HepG2 (cell line): Measurements from ENCODE around the gene CYB5D1. TPM values are rescaled to one million over a fixed set of nuclear protein-coding genes. Genes with fewer than 3 reads are reported as not detected.

ENCODE experiments used
- BORCS8-MEF2B ChIP-seq: sonication (generic); formaldehyde crosslinking; IDR thresholded peaks from 2 replicates; pipeline ENCODE4 v1.8.0; 2022; ENCODE audit warnings: mild to moderate bottlenecking, missing genetic modification reagents
- BRD4 ChIP-seq: sonication (generic); formaldehyde crosslinking; IDR thresholded peaks from 2 replicates; pipeline ENCODE4 v1.4.0; 2020; ENCODE audit warnings: missing genetic modification reagents
- DR1 ChIP-seq: sonication (generic); formaldehyde crosslinking; IDR thresholded peaks from 2 replicates; pipeline ENCODE4 v1.8.0; 2021; ENCODE audit warnings: mild to moderate bottlenecking, missing genetic modification reagents, inconsistent platforms
- EZH2 ChIP-seq: conservative IDR thresholded peaks from 2 replicates; pipeline ENCODE4 v1.6.1; 2012; ENCODE audit warnings: mild to moderate bottlenecking, low read depth, low read length, moderate library complexity
- FOSL1 ChIP-seq: sonication (generic); formaldehyde crosslinking; IDR thresholded peaks from 2 replicates; pipeline ENCODE4 v1.9.0; 2021; ENCODE audit warnings: missing genetic modification reagents, borderline replicate concordance
- GTF3A ChIP-seq: sonication (generic); formaldehyde crosslinking; conservative IDR thresholded peaks from 2 replicates; pipeline ENCODE4 v1.4.0; 2020; ENCODE audit warnings: mild to moderate bottlenecking, missing genetic modification reagents
- HDAC2 ChIP-seq: sonication (generic); formaldehyde crosslinking; IDR thresholded peaks from 2 replicates; pipeline ENCODE4 v1.4.0; 2020; ENCODE audit warnings: missing genetic modification reagents
- ISX ChIP-seq: sonication (generic); formaldehyde crosslinking; conservative IDR thresholded peaks from 2 replicates; pipeline ENCODE4 v1.5.0; 2020; ENCODE audit warnings: missing genetic modification reagents
- MZF1 ChIP-seq: sonication (generic); formaldehyde crosslinking; IDR thresholded peaks from 2 replicates; pipeline ENCODE4 v1.8.1; 2023; ENCODE audit warnings: mild to moderate bottlenecking, missing genetic modification reagents, borderline replicate concordance
- PAWR ChIP-seq: sonication (generic); formaldehyde crosslinking; IDR thresholded peaks from 2 replicates; pipeline ENCODE4 v1.4.0; 2020; ENCODE audit warnings: missing genetic modification reagents, mild to moderate bottlenecking, borderline replicate concordance
- PHB2 ChIP-seq: fragments of 450-650 bp; IDR thresholded peaks from 2 replicates; pipeline ENCODE4 v1.6.1; 2018; ENCODE audit not compliant: partially characterized antibody
- RBAK ChIP-seq: sonication (generic); formaldehyde crosslinking; IDR thresholded peaks from 2 replicates; pipeline ENCODE4 v1.5.1; 2020; ENCODE audit warnings: mild to moderate bottlenecking, missing genetic modification reagents
- SATB2 ChIP-seq: sonication (generic); formaldehyde crosslinking; IDR thresholded peaks from 2 replicates; pipeline ENCODE4 v1.5.0; 2020; ENCODE audit warnings: missing genetic modification reagents
- SMAD9 ChIP-seq: sonication (generic); formaldehyde crosslinking; IDR thresholded peaks from 2 replicates; pipeline ENCODE4 v1.5.1; 2020; ENCODE audit warnings: mild to moderate bottlenecking, missing genetic modification reagents
- ZFP36L1 ChIP-seq: sonication (generic); formaldehyde crosslinking; IDR thresholded peaks from 2 replicates; pipeline ENCODE4 v1.8.0; 2022; ENCODE audit warnings: mild to moderate bottlenecking, missing genetic modification reagents, moderate library complexity
- ZFP62 ChIP-seq: sonication (generic); formaldehyde crosslinking; IDR thresholded peaks from 2 replicates; pipeline ENCODE4 v1.4.0; 2020; ENCODE audit warnings: missing genetic modification reagents
- ZNF12 ChIP-seq: sonication (generic); formaldehyde crosslinking; IDR thresholded peaks from 2 replicates; pipeline ENCODE4 v1.5.0; 2020; ENCODE audit warnings: missing genetic modification reagents
- ZNF205 ChIP-seq: IDR thresholded peaks from 2 replicates; pipeline ENCODE4 v1.6.1; 2018; ENCODE audit warnings: missing biosample characterization, missing genetic modification reagents
- ZNF614 ChIP-seq: IDR thresholded peaks from 2 replicates; pipeline ENCODE4 v1.6.1; 2018; ENCODE audit warnings: missing biosample characterization, missing genetic modification reagents, inconsistent platforms, borderline replicate concordance
- polyA plus RNA-seq, 8 experiments: library from polyadenylated mRNA; depleted of rRNA in 3 of 8; stranded (reverse) in 7 of 8; unstranded in 1 of 8; fragments of >200 nt; fragmentation: Illumina TruSeq in 4 of 8; extraction: Trizol in 4 of 8; gene quantifications; 2 replicates each; pipeline versions ENCODE4 v1.2.1 to v1.2.3, GENCODE V29; 2011 to 2016; ENCODE audit warnings: low read depth in 4 of 8, missing spikeins in 1 of 8, mixed read lengths in 1 of 8; ENCODE audit not compliant: insufficient read depth in 1 of 8
- total RNA-seq, 5 experiments: library from RNA; depleted of rRNA; stranded (reverse); fragments of >200 nt; fragmentation: Illumina TruSeq; extraction: Trizol; gene quantifications; 2 replicates each; pipeline ENCODE4 v1.2.3, GENCODE V29; 2016; ENCODE audit warnings: low read depth in 1 of 5
- TF ChIP-seq, protein P1 (sequence below): sonication (generic); formaldehyde crosslinking; IDR thresholded peaks from 2 replicates; pipeline ENCODE4 v1.5.1; 2020; ENCODE audit warnings: mild to moderate bottlenecking, moderate library complexity, missing genetic modification reagents
- TF ChIP-seq, protein P2 (sequence below): sonication (generic); formaldehyde crosslinking; IDR thresholded peaks from 2 replicates; pipeline ENCODE4 v1.8.0; 2022; ENCODE audit warnings: mild to moderate bottlenecking, missing genetic modification reagents, borderline replicate concordance
- TF ChIP-seq, protein P3 (sequence below): sonication (generic); formaldehyde crosslinking; IDR thresholded peaks from 2 replicates; pipeline ENCODE4 v1.4.0; 2020; ENCODE audit warnings: missing genetic modification reagents
- TF ChIP-seq, protein P4 (sequence below): sonication (generic); formaldehyde crosslinking; IDR thresholded peaks from 2 replicates; pipeline ENCODE4 v1.4.0; 2020; ENCODE audit warnings: mild to moderate bottlenecking, missing genetic modification reagents, borderline replicate concordance

The CYB5D1 gene
- total and polyA plus RNA-seq, 2 of the 13 experiments (the other 11 are each of a cell fraction or from before 2014, with no cell fraction given), result 8.9 to 17.0 TPM

DNA sequence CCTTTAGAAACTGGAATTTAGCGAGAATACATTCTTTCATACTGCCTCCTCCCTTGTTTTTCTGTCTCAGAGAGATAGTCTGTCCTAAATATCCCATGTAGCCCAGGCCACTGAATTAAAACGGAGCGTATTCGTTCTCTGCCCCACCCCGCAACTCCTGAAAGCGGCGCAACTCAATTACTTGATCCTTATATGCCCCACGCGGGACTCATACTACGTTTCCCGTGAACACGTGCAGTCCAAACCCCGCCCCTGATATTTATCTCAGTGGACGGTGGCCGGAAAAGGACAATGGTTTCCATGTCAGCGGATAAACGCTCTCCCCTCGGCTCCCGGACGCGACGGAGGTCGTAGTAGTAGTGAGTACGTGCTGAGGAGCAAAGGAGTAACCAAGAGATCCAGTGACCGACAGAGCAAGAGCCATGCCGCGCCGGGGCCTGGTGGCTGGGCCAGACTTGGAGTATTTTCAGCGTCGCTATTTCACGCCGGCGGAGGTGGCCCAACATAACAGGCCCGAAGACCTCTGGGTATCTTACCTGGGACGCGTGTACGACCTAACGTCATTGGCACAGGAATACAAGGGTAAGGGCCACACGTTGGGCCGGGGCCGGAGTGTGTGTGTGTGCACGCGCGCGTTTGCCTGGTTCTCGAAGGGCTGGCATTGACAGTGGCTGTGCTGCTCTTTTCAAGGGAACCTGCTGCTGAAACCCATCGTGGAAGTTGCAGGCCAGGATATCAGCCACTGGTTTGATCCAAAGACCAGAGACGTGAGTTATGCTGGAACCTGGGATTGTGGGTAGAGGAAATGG lies at the start of gene CYB5D1 (continued):
- TF ChIP-seq ZFP62 (no peak), FOSL1 (CRISPR knock-in tag) (no peak), PAWR (CRISPR knock-in tag) (no peak), ZFP36L1 (CRISPR knock-in tag) (no peak), SMAD9 (CRISPR knock-in tag) (no peak), EZH2 (no peak), BORCS8-MEF2B (no peak), BRD4 (CRISPR knock-in tag) (no peak), ISX (no peak), ZNF614 (CRISPR knock-in tag) (no peak), HDAC2 (CRISPR knock-in tag) (no peak; the same call in 1 of the 2 replicates), ZNF12 (CRISPR knock-in tag) (no peak), MZF1 (peak; percentile 88; the same call in 1 of the 2 replicates), ZNF205 (CRISPR knock-in tag) (no peak), DR1 (CRISPR knock-in tag) (peak; percentile 53; the same call in 1 of the 2 replicates), RBAK (CRISPR knock-in tag) (no peak), GTF3A (CRISPR knock-in tag) (no peak), SATB2 (CRISPR knock-in tag) (no peak), PHB2 (no peak)
- TF ChIP-seq, protein P1, sequence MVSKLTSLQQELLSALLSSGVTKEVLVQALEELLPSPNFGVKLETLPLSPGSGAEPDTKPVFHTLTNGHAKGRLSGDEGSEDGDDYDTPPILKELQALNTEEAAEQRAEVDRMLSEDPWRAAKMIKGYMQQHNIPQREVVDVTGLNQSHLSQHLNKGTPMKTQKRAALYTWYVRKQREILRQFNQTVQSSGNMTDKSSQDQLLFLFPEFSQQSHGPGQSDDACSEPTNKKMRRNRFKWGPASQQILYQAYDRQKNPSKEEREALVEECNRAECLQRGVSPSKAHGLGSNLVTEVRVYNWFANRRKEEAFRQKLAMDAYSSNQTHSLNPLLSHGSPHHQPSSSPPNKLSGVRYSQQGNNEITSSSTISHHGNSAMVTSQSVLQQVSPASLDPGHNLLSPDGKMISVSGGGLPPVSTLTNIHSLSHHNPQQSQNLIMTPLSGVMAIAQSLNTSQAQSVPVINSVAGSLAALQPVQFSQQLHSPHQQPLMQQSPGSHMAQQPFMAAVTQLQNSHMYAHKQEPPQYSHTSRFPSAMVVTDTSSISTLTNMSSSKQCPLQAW (CRISPR knock-in tag), result peak; percentile 63; the same call in 1 of the 2 replicates
- TF ChIP-seq, protein P2, sequence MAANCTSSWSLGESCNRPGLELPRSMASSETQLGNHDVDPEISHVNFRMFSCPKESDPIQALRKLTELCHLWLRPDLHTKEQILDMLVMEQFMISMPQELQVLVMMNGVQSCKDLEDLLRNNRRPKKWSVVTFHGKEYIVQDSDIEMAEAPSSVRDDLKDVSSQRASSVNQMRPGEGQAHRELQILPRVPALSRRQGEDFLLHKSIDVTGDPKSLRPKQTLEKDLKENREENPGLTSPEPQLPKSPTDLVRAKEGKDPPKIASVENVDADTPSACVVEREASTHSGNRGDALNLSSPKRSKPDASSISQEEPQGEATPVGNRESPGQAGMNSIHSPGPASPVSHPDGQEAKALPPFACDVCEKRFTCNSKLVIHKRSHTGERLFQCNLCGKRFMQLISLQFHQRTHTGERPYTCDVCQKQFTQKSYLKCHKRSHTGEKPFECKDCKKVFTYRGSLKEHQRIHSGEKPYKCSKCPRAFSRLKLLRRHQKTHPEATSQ (CRISPR knock-in tag), result no peak
- TF ChIP-seq, protein P3, sequence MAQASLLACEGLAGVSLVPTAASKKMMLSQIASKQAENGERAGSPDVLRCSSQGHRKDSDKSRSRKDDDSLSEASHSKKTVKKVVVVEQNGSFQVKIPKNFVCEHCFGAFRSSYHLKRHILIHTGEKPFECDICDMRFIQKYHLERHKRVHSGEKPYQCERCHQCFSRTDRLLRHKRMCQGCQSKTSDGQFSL, result no peak
- TF ChIP-seq, protein P4, sequence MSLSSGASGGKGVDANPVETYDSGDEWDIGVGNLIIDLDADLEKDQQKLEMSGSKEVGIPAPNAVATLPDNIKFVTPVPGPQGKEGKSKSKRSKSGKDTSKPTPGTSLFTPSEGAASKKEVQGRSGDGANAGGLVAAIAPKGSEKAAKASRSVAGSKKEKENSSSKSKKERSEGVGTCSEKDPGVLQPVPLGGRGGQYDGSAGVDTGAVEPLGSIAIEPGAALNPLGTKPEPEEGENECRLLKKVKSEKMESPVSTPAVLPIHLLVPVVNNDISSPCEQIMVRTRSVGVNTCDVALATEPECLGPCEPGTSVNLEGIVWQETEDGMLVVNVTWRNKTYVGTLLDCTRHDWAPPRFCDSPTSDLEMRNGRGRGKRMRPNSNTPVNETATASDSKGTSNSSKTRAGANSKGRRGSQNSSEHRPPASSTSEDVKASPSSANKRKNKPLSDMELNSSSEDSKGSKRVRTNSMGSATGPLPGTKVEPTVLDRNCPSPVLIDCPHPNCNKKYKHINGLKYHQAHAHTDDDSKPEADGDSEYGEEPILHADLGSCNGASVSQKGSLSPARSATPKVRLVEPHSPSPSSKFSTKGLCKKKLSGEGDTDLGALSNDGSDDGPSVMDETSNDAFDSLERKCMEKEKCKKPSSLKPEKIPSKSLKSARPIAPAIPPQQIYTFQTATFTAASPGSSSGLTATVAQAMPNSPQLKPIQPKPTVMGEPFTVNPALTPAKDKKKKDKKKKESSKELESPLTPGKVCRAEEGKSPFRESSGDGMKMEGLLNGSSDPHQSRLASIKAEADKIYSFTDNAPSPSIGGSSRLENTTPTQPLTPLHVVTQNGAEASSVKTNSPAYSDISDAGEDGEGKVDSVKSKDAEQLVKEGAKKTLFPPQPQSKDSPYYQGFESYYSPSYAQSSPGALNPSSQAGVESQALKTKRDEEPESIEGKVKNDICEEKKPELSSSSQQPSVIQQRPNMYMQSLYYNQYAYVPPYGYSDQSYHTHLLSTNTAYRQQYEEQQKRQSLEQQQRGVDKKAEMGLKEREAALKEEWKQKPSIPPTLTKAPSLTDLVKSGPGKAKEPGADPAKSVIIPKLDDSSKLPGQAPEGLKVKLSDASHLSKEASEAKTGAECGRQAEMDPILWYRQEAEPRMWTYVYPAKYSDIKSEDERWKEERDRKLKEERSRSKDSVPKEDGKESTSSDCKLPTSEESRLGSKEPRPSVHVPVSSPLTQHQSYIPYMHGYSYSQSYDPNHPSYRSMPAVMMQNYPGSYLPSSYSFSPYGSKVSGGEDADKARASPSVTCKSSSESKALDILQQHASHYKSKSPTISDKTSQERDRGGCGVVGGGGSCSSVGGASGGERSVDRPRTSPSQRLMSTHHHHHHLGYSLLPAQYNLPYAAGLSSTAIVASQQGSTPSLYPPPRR (CRISPR knock-in tag), result no peak
